Measurements from ENCODE around the gene GPR85. TPM values are rescaled to one million over a fixed set of nuclear protein-coding genes. Genes with fewer than 3 reads are reported as not detected.
A peak's percentile ranks its signal among the peaks of the same experiment; 100 is the strongest.
"Not testable (repeated sequence)": the region's sequence is repeated elsewhere in the genome, so short reads cannot be mapped to it uniquely, and the experiment has no call there.

Gene GPR85
- total RNA-seq = under 1 TPM in 1 of 2 donors, not detected in 1; 0.75 TPM
- long read RNA-seq = 0 reads

- intact Hi-C loops (cut with DNase I, micrococcal nuclease) = no loop called here
- DNase-seq (peak in 1 of 2 donors; percentile 33), ATAC-seq (peak; percentile 41)
Measured at GRCh38 chr7:113086431-113086888, at the start of gene GPR85. Gene GPR85 (minus strand): TSS chr7:113086827. CDS start chr7:113084721, 2,106 bp downstream.

- DNase-seq (no peak), ATAC-seq (no peak)
- intact Hi-C loops (cut with DNase I, micrococcal nuclease) = no loop called here
Measured at GRCh38 chr7:113134025-113134424, 47.4 kb upstream of the GPR85 start.

- no peak for ATAC-seq
- DNase-seq = no peak
- intact Hi-C loops (cut with DNase I, micrococcal nuclease) = no loop called here
Measured at GRCh38 chr7:113131367-113131766, 44.7 kb upstream of the GPR85 start.

- no peak for ATAC-seq
- intact Hi-C loops (cut with DNase I, micrococcal nuclease) = no loop called here
- DNase-seq = no peak
Measured at GRCh38 chr7:113128031-113128430, 41.4 kb upstream of the GPR85 start.

- DNase-seq (no peak), ATAC-seq (no peak)
- intact Hi-C loops (cut with DNase I, micrococcal nuclease) = no loop called here
Measured at GRCh38 chr7:113125728-113126127, 39.1 kb upstream of the GPR85 start.

GRCh38 chr7:113122744-113123143 lies 36.1 kb upstream of the GPR85 start:
- intact Hi-C loops (cut with DNase I, micrococcal nuclease) = no loop called here
- no peak for ATAC-seq
- no peak for DNase-seq

GRCh38 chr7:113120647-113121046 lies 34.0 kb upstream of the GPR85 start:
- DNase-seq (no peak), ATAC-seq (no peak)
- intact Hi-C loops (cut with DNase I, micrococcal nuclease) = no loop called here

GRCh38 chr7:113119429-113119828 lies 32.8 kb upstream of the GPR85 start:
- ATAC-seq (no peak), DNase-seq (no peak)
- intact Hi-C loops (cut with DNase I, micrococcal nuclease) = no loop called here

GRCh38 chr7:113118074-113118959 lies 31.7 kb upstream of the GPR85 start, which contains the start of gene SMIM30:
Gene SMIM30 (minus strand): TSS chr7:113118554. CDS start chr7:113117578, 976 bp downstream.
- intact Hi-C loops (cut with DNase I, micrococcal nuclease) = no loop called here
- ATAC-seq (peak; percentile 100), DNase-seq (peak; percentile 92 to 96)

GRCh38 chr7:113117374-113117774 lies 30.7 kb upstream of the GPR85 start:
- DNase-seq; ATAC-seq; intact Hi-C loops (cut with DNase I, micrococcal nuclease): not testable (repeated sequence)

- intact Hi-C loops (cut with DNase I, micrococcal nuclease) = no loop called here
- DNase-seq (no peak), ATAC-seq (no peak)
Measured at GRCh38 chr7:113113912-113114311, 27.3 kb upstream of the GPR85 start.

- ATAC-seq = no peak
- intact Hi-C loops (cut with DNase I, micrococcal nuclease) = no loop called here
- no peak for DNase-seq
Measured at GRCh38 chr7:113109718-113110117, 23.1 kb upstream of the GPR85 start.

GRCh38 chr7:113100121-113100603 lies 13.5 kb upstream of the GPR85 start:
- intact Hi-C loops (cut with DNase I, micrococcal nuclease) = no loop called here
- DNase-seq = peak in 1 of 2 donors; percentile 4
- no peak for ATAC-seq

- intact Hi-C loops (cut with DNase I, micrococcal nuclease) = no loop called here
- DNase-seq (no peak), ATAC-seq (no peak)
Measured at GRCh38 chr7:113099284-113099919, 12.8 kb upstream of the GPR85 start.

- intact Hi-C loops (cut with DNase I, micrococcal nuclease) = no loop called here
- ATAC-seq = no peak
Measured at GRCh38 chr7:113094517-113095249, 8.1 kb upstream of the GPR85 start.

GRCh38 chr7:113093561-113093960 lies 6.9 kb upstream of the GPR85 start:
- intact Hi-C loops (cut with DNase I, micrococcal nuclease) = no loop called here
- DNase-seq (no peak), ATAC-seq (no peak)

More at GRCh38 chr7:113094517-113095249, 8.1 kb upstream of the GPR85 start:
- DNase-seq = no peak

- intact Hi-C loops (cut with DNase I, micrococcal nuclease) = no loop called here
- ATAC-seq (no peak), DNase-seq (no peak)
Measured at GRCh38 chr7:113092762-113093161, 6.1 kb upstream of the GPR85 start.

- no peak for DNase-seq
- intact Hi-C loops (cut with DNase I, micrococcal nuclease) = no loop called here
- ATAC-seq = no peak
Measured at GRCh38 chr7:113087071-113087998, 708 bp upstream of the GPR85 start.

Data from left colon (tissue), 2 donors.